OCI-LY1 (cell line): Measurements from ENCODE around the gene OGFR.

Experiments
- EZH2 ChIP-seq: fragments of 200-600 bp; sonication (generic), shearing (Covaris generic); IDR thresholded peaks from 2 replicates; pipeline ENCODE4 v1.8.0; 2017; ENCODE audit warnings: borderline replicate concordance, mixed run types, mild to moderate bottlenecking, antibody characterized with exemption, low read length, moderate library complexity, mixed read lengths
- TF ChIP-seq, protein P1 (sequence below): fragments of 200-600 bp; sonication (generic), shearing (Covaris generic); IDR thresholded peaks from 2 replicates; pipeline ENCODE4 v1.5.1; 2017; ENCODE audit warnings: mild to moderate bottlenecking, antibody characterized with exemption, low read length, moderate library complexity, mixed read lengths

DNA sequence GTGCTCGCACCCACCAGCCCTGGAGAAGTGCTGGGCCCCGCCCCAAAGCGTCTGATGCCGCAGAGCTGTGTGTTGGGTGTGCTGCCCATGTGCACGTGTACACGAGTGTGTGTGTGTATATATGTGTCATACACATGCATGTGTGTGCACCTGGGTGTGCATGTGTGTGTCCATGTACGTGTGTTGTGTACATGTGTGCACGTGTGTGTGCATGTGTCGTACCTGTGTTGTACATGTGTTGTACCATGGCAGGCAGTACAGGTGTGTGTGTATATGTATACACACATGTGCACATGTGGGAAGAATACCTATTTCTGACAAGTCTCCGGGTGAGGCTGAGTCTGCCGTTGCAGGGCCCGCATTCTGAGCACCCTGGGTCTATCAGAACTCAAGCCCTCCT, 14.6 kb upstream of the OGFR start:
- TF ChIP-seq, protein P1, sequence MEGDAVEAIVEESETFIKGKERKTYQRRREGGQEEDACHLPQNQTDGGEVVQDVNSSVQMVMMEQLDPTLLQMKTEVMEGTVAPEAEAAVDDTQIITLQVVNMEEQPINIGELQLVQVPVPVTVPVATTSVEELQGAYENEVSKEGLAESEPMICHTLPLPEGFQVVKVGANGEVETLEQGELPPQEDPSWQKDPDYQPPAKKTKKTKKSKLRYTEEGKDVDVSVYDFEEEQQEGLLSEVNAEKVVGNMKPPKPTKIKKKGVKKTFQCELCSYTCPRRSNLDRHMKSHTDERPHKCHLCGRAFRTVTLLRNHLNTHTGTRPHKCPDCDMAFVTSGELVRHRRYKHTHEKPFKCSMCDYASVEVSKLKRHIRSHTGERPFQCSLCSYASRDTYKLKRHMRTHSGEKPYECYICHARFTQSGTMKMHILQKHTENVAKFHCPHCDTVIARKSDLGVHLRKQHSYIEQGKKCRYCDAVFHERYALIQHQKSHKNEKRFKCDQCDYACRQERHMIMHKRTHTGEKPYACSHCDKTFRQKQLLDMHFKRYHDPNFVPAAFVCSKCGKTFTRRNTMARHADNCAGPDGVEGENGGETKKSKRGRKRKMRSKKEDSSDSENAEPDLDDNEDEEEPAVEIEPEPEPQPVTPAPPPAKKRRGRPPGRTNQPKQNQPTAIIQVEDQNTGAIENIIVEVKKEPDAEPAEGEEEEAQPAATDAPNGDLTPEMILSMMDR, result no peak
- TF ChIP-seq EZH2, result no peak
